Measurements from ENCODE around the gene MYO7B. TPM values are rescaled to one million over a fixed set of nuclear protein-coding genes. Genes with fewer than 3 reads are reported as not detected.
A peak's percentile ranks its signal among the peaks of the same experiment; 100 is the strongest.

Gene MYO7B
- polyA plus RNA-seq (2013, experiment 1 of 2; ENCODE audit: insufficient read length): 1.6 TPM
- polyA plus RNA-seq (2013, experiment 2 of 2; ENCODE audit: insufficient read length): 0.97 TPM

GRCh38 chr2:127535422-127535901 lies at the start of gene MYO7B:
TSS of gene MYO7B (plus strand) at chr2:127535683. CDS start at chr2:127559723, 24,040 bp downstream.
- DNase-seq: no peak

GRCh38 chr2:127485694-127486071 lies 49.8 kb upstream of the MYO7B start:
- DNase-seq: no peak

GRCh38 chr2:127486247-127487058 lies 49.0 kb upstream of the MYO7B start:
- no peak for DNase-seq

GRCh38 chr2:127490283-127490682 lies 45.2 kb upstream of the MYO7B start:
- no peak for DNase-seq

GRCh38 chr2:127498386-127498785 lies 37.1 kb upstream of the MYO7B start:
- DNase-seq: no peak

- no peak for DNase-seq
Observed at GRCh38 chr2:127503491-127503890, 32.0 kb upstream of the MYO7B start.

GRCh38 chr2:127504552-127505430 lies 30.7 kb upstream of the MYO7B start:
- peak; percentile 55 for DNase-seq

GRCh38 chr2:127506510-127506909 lies 29.0 kb upstream of the MYO7B start:
- DNase-seq: no peak

GRCh38 chr2:127508023-127508630 lies 27.4 kb upstream of the MYO7B start:
- DNase-seq: peak; percentile 62

- peak; percentile 100 for DNase-seq
Observed at GRCh38 chr2:127508631-127509034, 26.9 kb upstream of the MYO7B start.

GRCh38 chr2:127510073-127510472 lies 25.4 kb upstream of the MYO7B start:
- DNase-seq: no peak

GRCh38 chr2:127511090-127511695 lies 24.3 kb upstream of the MYO7B start:
- DNase-seq: no peak

GRCh38 chr2:127511917-127512316 lies 23.6 kb upstream of the MYO7B start:
- no peak for DNase-seq

- no peak for DNase-seq
Observed at GRCh38 chr2:127512362-127512761, 23.1 kb upstream of the MYO7B start.

GRCh38 chr2:127514076-127514475 lies 21.4 kb upstream of the MYO7B start:
- DNase-seq: no peak

- DNase-seq: no peak
Observed at GRCh38 chr2:127514485-127514884, 21.0 kb upstream of the MYO7B start.

- DNase-seq: no peak
Observed at GRCh38 chr2:127515383-127515915, 20.0 kb upstream of the MYO7B start.

- peak; percentile 71 for DNase-seq
Observed at GRCh38 chr2:127516041-127516762, 19.3 kb upstream of the MYO7B start.

- DNase-seq: no peak
Observed at GRCh38 chr2:127517465-127517864, 18.0 kb upstream of the MYO7B start.

GRCh38 chr2:127520424-127520823 lies 15.1 kb upstream of the MYO7B start:
- DNase-seq: no peak

GRCh38 chr2:127523269-127523939 lies 12.1 kb upstream of the MYO7B start:
- no peak for DNase-seq
